Measurements from ENCODE around the gene PAQR4.
"Not testable (repeated sequence)": the region's sequence is repeated elsewhere in the genome, so short reads cannot be mapped to it uniquely, and the experiment has no call there.

Gene PAQR4

DNA sequence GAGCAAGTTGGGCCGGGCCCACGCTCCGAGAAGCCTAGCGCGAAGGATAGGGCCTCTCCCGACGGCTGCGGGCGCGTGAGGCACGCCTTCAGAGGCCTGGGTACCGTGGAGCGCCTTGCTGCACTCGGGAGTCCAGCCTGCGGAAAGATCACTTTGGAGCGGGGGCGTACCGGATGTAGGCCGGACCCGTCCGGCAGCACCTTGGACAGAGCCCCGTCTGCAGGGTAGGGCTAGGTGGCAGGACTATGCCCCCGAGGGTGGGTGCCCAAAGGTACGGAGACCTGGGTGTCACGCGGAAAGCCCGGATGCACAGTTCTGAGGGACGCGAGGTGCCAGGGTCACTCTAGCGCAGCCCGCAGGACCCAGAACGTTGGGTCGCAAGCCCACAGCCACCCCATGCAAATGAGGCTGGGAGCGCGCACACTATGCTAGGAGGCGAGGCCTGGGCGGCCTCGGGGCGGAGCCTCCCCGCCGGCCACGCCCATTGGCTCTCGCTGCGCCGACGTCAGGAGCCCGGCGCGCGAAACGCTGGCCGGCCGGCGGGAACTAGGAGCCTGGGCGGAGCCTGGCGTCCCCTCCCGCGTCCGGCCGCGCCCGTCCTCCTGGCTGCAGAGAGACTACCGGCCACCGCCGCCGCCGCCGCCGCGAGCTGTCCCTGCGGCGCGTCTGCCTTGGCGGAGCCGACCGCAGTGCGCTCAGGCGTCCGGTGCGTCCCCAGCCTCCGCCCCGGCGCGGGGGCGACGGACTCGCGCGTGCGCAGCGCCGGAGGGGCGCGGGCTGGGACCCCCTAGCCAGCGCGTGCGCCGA is at the start of gene PAQR4:
Gene PAQR4, plus strand, starts transcription at position 611 of the 807 bp plus-strand sequence. CDS start 327 bp downstream, outside the sequence.
- DNase-seq = peak; percentile 66 to 79

DNA sequence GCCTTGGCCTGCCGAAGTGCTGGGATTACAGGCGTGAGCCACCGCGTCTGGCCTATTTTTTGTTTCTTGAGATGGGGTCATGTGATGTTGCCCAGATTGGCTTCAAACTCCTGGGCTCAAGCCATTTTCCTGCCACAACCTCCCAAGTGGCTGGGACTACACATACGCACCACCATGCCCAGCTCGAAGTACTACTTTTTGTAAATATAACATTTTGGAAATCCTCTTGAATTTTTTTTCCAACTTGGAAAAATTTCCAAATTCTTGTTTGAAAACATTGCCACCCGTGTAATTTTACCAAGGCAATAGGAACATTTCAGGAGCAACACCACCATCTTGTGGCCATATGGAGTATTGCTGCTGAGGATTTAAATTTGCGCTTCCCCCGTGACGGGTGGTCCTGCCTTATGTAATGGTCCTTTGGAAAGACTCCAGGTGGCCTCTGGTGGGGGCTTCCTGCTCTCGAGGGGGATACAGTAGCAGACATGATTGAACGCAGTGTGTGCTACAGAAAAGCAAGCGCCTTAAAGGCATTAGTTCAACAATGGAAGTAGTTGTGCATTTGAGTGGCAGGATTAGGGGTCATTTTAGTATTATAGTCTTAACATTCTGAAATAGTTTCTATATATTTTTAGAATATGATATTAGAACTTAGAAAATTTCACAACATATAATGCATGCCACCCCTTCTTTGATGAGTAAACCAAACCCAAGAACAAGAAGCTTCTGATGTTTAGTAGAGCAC is 49.5 kb upstream of the PAQR4 start:
- peak; percentile 37 to 43 for DNase-seq

DNA sequence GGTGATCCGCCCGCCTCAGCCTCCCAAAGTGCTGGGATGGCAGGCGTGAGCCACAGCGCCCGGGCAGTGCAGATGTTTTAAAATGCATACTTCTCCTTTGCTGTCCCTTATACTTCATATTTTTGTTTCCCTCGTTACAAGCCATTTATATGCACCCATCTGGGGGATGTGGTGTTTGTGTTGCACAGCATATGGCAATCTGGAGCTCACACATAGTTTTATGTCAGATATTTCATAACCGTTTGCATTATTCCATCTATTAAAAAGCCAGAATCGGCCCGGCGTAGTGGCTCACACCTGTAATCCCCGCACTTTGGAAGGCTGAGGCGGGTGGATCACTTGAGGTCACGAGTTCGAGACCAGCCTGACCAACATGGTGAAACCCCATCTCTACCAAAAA is 45.7 kb upstream of the PAQR4 start:
- DNase-seq = no peak

DNA sequence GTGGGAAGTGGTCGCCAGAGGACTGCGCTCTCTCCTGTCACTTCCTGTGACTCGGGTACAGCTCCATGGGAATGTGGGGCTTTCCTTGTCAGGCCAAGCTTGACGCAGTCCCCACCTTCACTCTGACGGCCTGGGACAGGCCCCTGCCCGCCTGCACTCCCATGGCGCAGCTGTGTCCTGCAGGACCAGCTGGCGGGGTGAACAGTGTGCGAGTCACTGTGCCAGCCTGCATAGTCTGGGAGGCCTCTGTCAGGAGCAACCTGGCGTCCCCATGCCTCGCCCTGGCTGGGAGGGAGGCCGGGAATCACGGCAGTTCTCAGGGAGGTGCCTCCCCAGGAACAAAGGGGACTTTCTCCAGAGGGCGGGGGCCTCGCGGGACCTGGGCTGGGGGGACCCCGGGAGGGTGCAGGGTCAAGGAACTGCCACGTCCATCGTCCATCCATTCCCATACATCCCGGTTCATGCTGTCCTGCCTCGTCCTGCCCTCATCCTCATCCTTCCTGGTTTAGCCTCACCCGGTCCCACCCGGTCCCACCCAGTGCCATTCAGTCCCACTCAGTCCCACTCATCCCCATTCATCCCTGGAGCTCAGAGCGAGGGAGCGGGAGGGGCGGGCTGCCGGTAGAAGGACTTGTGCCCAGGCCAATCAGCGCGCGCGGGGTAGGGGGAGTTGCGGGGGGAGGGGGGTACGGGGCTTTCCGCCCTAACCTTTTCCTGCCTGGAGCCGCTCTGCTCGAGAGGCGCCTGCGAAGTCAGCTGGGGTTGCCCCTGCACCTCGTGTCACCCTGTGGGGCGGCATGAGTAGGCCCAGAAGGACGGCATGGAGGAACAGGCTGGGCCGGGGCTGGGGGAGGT is 44.0 kb upstream of the PAQR4 start:
- no peak for DNase-seq

DNA sequence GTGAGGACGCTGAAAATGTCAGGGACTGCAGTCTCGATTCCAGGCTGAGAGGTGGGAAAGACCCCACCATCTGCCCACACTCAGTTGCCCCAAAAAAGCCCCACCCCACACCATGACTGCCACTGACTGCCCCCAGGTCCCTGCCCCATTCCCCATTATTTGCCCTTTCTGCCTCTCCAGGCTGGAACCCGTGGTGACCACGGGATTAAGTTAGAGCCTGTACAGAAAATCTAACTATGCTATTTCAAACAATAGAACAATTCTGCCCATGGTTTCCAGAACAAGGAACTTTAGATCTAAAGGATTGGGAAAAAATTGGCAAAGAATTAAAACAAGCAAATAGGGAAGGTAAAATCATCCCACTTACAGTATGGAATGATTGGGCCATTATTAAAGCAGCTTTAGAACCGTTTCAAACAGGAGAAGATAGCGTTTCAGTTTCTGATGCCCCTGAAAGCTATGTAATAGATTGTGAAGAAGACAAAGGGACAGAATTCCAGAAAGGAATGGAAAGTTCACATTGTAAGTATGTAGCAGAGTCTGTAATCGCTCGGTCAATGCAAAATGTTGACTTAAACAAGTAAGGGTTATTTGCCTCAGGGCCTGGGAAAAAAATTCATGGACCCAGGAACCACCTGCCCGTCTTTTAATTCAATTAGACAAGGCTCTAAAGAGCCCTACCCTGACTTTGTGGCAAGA is 43.0 kb upstream of the PAQR4 start:
- no peak for DNase-seq

DNA sequence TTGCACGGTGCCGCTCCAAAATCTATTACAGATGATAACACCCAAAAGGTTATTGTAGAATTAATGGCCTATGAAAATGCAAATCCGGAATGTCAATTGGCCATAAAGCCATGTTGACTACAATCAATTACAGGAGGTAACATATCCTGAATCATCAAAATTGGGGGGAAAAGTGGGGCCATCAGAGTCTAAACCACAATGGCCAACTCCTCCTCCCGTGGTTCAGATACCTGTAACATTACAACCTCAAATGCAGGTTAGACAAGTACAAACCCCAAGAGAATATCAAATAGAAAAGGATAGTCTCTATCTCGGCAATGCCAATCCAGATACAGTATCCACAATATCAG is 42.5 kb upstream of the PAQR4 start:
- no peak for DNase-seq

DNA sequence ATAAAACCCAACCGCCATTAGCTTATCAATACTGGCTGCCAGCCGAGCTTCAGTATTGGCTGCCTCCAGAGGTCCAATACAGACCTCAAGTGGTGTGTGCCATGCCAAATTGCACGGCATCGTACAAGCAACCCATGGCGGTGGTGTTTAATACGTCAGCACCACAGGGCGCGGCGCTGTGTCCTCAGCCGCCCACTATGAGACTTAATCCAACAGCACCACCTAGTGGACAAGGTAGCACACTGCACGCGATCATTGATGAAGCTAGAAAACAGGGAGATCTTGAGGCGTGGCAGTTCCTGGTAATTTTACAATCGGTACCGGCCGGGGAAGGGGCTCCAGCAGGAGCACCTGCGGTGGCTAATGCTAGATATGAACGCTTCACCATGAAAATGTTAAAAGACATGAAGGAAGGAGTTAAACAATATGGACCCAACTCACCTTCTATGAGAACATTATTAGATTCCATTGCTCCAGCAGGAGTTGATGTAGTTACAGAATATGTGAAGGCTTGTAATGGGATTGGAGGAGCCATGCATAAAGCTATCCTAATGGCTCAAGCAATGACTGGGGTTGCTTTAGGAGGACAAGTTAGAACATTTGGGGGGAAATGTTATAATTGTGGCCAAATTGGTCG is 42.0 kb upstream of the PAQR4 start:
- peak; percentile 77 to 85 for DNase-seq

DNA sequence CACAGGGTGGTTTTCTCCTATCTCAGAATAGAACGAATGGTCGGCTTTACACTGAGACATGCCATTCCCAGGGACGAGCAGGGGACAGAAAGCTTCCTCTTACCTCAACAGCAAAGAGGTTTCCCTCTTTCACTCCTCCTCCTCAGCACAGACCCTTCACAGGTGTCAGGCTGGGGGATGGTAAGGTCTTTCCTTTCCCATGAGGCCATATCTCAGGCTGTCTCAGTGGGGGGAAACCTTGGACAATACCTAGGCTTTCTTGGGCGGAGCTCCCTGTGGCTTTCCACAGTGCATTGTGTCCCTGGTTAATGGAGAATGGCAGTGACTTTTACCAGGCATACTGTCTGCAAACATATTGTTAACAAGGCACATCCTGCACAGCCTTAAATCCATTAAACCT is 41.0 kb upstream of the PAQR4 start:
- not testable (repeated sequence) for DNase-seq

DNA sequence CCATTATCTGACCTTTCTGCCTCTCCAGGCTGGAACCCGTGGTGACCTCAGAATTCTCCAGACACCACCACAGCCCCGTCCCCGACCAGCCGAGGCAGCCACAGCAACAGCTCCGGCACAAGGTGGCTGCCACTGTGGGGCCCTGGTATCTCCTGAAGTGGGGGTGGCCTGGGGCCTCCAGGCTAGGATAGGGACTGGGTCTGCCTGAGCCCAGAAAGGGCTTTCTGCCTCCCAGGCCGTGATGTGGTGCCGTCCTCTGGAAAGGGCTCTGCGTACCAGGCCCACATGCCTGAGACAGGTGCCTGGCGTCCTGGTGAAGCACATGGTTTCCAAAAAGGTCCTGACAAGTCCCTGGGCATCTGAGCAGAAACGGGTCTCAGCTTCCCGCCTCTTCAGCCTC is 40.4 kb upstream of the PAQR4 start:
- DNase-seq = no peak

DNA sequence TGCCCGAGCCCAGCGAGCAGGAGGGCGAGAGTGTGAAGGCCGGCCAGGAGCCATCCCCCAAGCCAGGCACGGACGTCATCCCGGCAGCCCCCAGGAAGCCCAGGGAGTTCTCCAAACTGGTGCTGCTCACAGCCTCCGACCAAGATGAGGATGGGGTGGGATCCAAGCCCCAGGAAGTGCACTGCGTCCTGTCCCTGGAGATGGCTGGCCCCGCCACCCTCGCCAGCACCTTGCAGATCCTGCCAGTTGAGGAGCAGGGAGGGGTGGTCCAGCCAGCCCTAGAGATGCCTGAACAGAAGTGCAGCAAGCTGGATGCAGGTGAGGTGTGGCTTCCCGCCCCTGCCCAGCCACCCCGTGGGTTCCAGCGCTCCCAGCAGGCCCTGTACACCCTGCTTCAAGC is 39.5 kb upstream of the PAQR4 start:
- DNase-seq = no peak

DNA sequence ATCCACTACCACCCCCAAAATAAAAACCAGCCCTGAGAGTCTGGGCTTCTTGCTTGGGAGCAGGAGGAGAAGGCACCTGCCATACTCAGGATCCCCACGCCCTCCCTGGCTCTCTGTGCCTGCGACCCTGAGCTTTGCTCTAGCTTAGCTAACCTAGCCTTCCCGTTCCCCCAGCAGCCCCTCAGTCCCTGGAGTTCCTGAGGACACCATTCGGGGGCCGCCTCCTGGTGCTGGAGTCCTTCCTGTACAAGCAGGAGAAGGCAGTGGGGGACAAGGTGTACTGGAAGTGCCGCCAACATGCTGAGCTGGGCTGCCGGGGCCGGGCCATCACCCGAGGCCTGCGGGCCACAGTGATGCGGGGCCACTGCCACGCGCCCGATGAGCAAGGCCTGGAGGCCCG is 38.9 kb upstream of the PAQR4 start:
- DNase-seq = no peak

DNA sequence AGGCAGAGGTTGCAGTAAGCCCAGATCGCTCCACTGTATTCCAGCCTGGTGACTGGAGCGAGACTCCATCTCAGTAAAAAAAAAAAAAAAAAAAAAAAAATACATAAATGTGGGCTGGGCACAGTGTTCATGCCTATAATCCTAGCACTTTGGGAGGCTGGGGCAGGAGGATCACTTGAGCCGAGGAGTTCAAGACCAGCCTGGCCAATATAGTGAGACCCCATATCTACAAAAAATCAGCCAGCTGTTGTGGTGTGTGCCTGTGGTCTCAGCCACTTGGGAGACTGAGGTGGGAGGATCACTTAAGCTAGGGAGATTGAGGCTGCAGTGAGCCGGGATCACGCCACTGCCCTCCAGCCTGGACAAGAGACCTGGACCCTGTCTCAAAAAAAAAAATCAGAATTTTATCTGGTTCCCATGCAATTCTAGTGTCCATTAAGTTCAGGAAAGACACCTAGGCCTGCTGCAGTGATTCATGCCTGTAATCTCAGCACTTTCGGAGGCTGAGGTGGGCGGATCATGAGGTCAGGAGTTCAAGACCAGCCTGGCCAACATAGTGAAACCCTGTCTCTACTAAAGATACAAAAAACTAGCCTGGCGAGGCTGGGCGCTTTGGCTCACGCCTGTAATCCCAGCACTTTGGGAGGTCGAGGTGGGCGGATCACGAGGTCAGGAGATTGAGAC is 37.8 kb upstream of the PAQR4 start:
- DNase-seq = not testable (repeated sequence)

DNA sequence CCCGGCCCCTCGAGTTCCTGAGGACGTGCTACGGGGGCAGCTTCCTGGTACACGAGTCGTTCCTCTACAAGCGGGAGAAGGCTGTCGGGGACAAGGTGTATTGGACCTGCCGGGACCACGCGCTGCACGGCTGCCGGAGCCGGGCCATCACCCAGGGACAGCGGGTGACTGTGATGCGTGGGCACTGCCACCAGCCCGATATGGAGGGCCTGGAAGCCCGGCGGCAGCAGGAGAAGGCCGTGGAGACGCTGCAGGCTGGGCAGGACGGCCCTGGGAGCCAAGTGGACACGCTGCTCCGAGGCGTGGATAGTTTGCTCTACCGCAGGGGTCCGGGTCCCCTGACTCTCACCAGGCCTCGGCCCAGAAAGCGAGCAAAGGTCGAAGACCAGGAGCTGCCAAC is 36.0 kb upstream of the PAQR4 start:
- no peak for DNase-seq

DNA sequence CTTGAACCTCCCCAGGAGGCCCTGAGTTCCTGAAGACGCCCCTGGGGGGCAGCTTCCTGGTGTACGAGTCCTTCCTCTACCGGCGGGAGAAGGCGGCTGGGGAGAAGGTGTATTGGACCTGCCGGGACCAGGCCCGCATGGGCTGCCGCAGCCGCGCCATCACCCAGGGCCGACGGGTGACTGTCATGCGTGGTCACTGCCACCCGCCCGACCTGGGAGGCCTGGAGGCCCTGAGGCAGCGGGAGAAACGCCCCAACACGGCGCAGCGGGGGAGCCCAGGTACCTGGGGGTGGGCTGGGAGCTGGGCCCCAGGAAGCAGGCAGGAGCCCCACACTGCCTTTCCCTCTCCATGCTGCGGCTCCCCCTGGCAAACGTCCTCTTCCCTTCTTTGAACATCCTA is 35.4 kb upstream of the PAQR4 start:
- DNase-seq = no peak

DNA sequence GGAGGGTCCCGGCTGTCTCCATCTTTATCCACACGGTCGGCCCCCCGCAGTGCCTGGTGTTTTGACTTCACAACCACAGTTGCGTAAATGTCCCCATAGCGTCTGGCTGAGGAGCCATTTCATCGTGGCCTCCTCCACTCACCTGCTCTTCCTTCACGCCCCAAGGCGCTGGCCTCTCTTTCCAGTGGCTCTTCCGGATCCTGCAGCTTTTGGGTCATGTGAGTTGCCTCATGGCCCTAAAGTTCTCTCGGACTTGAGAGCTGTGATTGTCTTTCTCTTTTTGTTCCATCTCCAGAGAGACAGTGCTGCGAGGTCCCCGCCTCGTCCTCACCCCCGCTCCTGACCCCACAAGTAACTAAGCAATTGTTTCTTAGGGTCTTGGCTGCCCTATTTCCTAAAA is 34.7 kb upstream of the PAQR4 start:
- DNase-seq = no peak

DNA sequence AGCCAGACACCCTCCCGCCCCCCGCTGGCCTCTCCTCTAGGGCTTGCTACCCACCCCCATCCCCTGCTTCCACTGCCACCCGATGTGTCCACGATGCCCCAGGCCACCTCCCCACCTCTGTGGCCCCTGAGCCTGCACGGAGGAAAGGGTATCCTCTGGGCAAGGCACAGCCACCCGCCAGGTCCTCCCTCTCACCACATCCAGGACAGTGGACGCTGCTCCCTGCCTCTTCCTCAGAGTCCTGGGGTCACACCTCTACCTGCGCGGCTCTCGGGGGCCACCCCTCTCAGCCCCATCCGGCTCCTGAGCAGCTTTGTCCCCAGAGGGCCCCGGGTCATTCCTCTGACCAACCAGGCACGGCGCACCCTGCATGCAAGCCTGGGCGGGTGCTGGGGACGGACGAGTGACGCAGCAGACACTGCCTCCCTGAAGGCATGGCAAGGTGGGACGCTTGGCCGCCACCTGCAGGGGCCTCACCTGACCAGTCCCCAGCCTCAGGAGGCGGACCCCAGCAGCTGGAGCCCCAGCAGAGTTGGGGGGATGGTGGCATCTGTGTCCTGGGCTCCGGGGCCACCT is 32.6 kb upstream of the PAQR4 start:
- DNase-seq = no peak

DNA sequence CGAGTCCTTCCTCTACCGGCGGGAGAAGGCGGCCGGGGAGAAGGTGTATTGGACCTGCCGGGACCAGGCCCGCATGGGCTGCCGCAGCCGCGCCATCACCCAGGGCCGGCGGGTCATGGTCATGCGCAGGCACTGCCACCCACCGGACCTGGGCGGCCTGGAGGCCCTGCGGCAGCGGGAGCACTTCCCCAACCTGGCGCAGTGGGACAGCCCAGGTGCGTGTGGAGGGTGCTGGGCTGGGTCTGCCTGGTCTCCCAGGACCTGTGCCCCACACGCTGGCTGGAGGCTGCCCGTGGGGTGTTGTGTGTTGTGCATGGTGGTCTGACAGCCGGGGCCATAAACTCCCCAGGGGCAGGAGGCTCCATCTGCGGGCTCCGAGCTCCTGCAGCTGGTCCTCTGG is 32.0 kb upstream of the PAQR4 start:
- DNase-seq = no peak

DNA sequence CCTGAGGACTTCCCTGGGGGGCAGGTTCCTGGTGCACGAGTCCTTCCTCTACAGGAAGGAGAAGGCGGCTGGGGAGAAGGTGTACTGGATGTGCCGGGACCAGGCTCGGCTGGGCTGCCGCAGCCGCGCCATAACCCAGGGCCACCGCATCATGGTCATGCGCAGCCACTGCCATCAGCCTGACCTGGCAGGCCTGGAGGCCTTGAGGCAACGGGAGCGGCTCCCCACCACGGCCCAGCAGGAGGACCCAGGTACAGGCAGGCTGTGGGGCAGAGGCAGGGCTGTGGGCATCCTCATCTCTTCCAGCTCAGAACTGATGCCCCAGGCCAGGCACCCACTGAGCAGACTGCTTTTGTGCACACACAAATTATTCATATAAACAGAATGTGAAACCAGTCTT is 30.9 kb upstream of the PAQR4 start:
- DNase-seq = no peak

DNA sequence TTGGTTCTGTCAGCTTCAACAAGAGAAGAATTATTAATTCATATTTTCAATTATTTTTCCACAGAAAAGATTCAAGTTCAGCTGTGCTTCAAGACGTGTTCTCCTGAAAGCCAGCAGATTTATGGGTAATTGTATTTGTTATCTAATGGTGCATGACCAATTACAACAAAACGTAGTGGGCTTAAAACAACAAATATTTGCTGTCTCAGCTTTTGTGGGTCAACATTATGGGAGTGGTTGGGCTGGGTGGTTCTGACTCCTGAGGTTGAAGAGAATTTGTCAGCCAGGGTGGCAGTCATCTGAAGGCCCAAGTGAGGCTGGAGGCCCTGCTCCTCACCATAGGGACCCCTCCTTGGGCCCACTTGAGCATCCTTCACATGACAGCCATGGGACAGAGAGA is 29.2 kb upstream of the PAQR4 start:
- no peak for DNase-seq

DNA sequence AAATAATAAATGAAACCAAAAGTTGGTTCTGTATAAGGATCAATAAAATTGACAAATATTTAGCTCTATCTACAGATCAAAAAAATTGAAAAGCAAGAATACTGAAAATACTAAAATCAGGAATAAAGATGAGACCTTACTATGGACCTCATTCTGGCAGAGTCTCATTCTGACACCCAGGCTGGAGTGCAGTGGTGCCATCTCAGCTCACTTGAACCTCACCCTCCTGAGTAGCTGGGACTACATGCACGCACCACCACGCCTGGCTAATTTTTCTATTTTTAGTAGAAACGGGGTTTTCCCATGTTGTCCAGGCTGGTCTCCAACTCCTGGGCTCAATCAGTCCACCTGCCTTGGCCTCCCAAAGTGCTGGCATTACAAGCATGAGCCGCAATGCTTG is 27.1 kb upstream of the PAQR4 start:
- DNase-seq = no peak

DNA sequence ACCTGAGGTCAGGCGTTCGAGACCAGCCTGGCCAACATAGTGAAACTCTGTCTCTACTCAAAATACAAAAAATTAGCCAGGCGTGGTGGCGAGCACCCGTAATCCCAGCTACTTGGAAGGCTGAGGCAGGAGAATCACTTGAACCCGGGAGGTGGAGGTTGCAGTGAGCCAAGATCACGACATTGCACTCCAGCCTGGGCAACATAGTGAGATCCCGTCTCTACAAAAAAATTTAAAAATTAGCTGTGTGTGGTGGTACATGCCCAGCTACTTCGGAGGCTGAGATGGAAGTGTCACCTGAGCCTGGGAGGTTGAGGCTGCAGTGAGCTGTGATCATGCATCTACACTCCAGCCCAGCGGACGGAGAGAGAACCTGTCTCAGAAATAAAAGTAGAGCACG is 25.4 kb upstream of the PAQR4 start:
- DNase-seq = not testable (repeated sequence)
